Mucosa of descending colon (tissue), 3 donors: ENCODE data around the gene LPIN2. TPM values are rescaled to one million over a fixed set of nuclear protein-coding genes. Genes with fewer than 3 reads are reported as not detected.
"Not testable (repeated sequence)": the region's sequence is repeated elsewhere in the genome, so short reads cannot be mapped to it uniquely, and the experiment has no call there.

Source experiments
- ATAC-seq: fragments of 200-7000 bp; cut with Tn5 transposase; one replicate; pipeline ENCODE4 v1.9.1; 2020; ENCODE audit warnings: mild to moderate bottlenecking, moderate library complexity
- DNase-seq, 3 donors: peaks; one replicate each; pipeline ENCODE4 v3.0.0-alpha.2; 2020
- H3K36me3 ChIP-seq: fragments of 200-600 bp; one replicate; pipeline ENCODE4 v1.8.0; 2021; ENCODE audit warnings: low read depth, mild to moderate bottlenecking
- H3K4me1 ChIP-seq: fragments of 200-600 bp; one replicate; pipeline ENCODE4 v1.8.0; 2021; ENCODE audit warnings: low read depth, mild to moderate bottlenecking
- H3K4me3 ChIP-seq: fragments of 200-600 bp; one replicate; pipeline ENCODE4 v1.8.0; 2021; ENCODE audit warnings: mild to moderate bottlenecking
- H3K9me3 ChIP-seq: fragments of 200-600 bp; one replicate; pipeline ENCODE4 v1.8.0; 2021; ENCODE audit warnings: mild to moderate bottlenecking
- intact Hi-C, 2 donors: fragments of 100-400 bp; cut with DNase I in 1 of 2; cut with micrococcal nuclease in 1 of 2; formaldehyde crosslinking; loops; one replicate each; pipeline versions ENCODE4 v1.11.0 to v1.11.1; 2022; cut with DNase I, micrococcal nuclease
- total RNA-seq, 3 donors: library from RNA; stranded (reverse); fragmentation: NEBNext Ultra II Directional in 2 of 3; extraction: Animal tissue kit (Norgen Biotek cat#: 25700) in 2 of 3; gene quantifications; one replicate each; pipeline versions ENCODE4 v1.2.1 to v1.2.4, GENCODE V29; 2021 to 2023
- TF ChIP-seq, protein P1 (sequence below): fragments of 200-600 bp; IDR thresholded peaks from one replicate; pipeline ENCODE4 v1.8.0; 2022; ENCODE audit warnings: antibody characterized with exemption, mild to moderate bottlenecking
- donor health status: DM: no; HTN: no; CAD: no; lungs with moderate emphysema.
- donor health status: DM: no; HTN: no; CAD: no.
- donor health status: DM: no; HTN: yes; CAD: no.

Gene LPIN2
- total RNA-seq, 3 donors from 2014 or later = 52.9 to 60.8 (median 59.2) TPM

DNA sequence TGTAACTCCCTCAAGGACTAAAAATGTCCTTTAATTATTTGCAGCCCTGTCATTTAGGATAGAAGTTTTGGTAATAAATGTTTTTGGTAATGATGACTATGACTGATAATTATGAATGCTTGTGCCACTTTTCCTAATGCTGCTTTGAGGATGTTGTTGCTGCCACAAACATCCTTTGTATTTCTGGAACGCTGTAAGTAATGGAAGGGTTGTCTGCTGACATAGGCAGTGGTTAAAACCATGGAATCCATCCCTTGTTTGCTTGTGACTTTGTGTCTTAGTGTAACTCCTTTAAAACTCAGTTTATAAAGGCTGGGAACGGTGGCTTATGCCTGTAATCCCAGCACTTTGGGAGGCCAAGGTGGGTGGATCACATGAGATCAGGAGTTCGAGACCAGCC is 19.8 kb upstream of the LPIN2 start:
- Histone ChIP-seq H3K36me3 (no peaks in the 10 kb centered on the region), H3K9me3 (no peaks in the 10 kb centered on the region), H3K4me3 (no peak overlapping the region), H3K4me1 (peaks cover 10% of the 10 kb centered on the region)
- ATAC-seq (no peak), DNase-seq (no peak)
- intact Hi-C loops = no loop called here
- TF ChIP-seq, protein P1, sequence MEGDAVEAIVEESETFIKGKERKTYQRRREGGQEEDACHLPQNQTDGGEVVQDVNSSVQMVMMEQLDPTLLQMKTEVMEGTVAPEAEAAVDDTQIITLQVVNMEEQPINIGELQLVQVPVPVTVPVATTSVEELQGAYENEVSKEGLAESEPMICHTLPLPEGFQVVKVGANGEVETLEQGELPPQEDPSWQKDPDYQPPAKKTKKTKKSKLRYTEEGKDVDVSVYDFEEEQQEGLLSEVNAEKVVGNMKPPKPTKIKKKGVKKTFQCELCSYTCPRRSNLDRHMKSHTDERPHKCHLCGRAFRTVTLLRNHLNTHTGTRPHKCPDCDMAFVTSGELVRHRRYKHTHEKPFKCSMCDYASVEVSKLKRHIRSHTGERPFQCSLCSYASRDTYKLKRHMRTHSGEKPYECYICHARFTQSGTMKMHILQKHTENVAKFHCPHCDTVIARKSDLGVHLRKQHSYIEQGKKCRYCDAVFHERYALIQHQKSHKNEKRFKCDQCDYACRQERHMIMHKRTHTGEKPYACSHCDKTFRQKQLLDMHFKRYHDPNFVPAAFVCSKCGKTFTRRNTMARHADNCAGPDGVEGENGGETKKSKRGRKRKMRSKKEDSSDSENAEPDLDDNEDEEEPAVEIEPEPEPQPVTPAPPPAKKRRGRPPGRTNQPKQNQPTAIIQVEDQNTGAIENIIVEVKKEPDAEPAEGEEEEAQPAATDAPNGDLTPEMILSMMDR = no peak

DNA sequence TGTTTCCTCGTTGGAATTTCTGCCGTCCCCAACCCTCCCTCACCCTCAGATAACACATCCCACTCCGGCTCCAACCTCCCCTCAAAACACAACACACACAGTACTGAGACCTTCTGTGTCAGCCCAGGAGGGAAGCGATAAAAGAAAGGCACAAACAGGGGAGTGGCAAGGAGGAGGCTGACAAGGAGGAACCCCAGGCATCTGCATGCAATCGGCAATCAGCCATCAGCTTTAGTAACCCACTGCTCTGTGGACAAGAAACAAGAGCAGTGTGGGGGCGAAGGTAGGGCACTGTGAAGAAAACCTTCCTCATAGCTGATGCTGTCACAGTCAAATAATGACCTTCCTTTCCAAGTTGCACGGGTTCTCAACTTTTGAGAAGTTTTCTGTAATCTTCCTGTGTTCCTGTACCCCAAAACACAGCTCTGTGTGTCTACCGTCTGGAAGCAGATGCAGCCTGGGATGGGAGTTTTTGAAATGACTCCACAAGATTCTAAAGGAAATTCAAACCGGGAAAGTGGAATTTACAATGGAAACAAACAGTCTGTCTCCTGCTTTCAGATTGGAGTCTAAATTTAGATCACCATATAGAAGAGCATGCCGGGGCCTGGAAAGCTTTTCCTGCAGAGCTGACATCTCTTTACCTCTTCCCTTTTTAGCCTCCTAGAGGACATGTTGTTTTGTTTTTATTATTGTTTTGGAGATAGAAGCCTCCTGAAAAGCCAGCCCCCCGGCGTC is 16.4 kb upstream of the LPIN2 start:
- intact Hi-C loops = no loop called here
- TF ChIP-seq, protein P1 = no peak
- ATAC-seq (peak; percentile 67), DNase-seq (no peak)
- Histone ChIP-seq H3K4me1 (peaks cover 12% of the 10 kb centered on the region), H3K36me3 (no peaks in the 10 kb centered on the region), H3K9me3 (no peaks in the 10 kb centered on the region), H3K4me3 (no peak overlapping the region)

DNA sequence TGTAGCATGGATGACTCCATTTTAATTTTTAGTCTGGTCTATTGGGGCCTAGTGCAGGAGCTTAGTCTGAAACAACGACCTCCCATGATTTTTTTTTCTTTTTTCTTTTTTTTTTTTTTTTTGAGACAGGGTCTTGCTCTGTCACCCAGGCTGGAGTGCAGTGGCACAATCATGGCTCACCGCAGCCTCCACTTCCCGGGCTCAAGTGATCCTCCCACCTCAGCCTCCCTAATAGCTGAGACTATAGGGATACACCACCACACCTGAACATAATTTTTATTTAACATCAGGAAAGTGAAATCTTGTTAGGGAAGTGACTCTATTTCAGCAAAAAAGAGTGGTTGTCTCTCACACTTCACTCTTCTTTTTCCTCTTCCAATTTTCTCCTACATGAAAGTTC is 15.2 kb upstream of the LPIN2 start:
- peaks cover 12% of the 10 kb centered on the region for H3K4me1 ChIP-seq
- H3K36me3 ChIP-seq, ATAC-seq, H3K4me3 ChIP-seq, H3K9me3 ChIP-seq, intact Hi-C loops, DNase-seq: not testable (repeated sequence)

DNA sequence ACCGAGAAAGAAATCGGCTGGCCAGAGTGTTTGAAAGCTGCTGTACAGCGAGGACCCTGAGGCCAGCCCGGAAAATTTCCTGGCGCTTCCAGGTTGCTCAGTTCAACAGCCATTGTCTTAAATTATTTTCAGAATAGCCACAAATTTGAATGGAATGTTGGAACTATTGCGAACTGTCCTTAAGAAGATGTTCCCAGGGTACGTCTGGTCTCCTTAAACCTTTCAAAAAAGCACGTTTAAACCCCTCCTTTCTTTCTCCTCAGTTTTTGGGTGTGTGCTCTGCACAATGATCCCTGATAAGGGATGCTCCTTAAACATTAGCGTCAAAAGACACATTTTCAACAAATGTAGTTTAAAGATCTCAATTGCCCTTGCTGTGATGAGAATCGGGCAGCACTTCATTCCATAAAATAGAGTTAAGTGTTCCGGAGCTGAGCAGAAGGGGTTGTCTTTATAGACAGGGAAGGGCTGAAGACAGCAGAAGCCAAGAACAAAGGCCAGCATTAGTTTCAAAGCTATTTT is 14.5 kb upstream of the LPIN2 start:
- peaks cover 12% of the 10 kb centered on the region for H3K4me1 ChIP-seq
- H3K36me3 ChIP-seq = no peaks in the 10 kb centered on the region
- TF ChIP-seq, protein P1 = no peak
- no peak for ATAC-seq
- no peak for DNase-seq
- intact Hi-C loops = no loop called here
- no peaks in the 10 kb centered on the region for H3K9me3 ChIP-seq
- no peak overlapping the region for H3K4me3 ChIP-seq

DNA sequence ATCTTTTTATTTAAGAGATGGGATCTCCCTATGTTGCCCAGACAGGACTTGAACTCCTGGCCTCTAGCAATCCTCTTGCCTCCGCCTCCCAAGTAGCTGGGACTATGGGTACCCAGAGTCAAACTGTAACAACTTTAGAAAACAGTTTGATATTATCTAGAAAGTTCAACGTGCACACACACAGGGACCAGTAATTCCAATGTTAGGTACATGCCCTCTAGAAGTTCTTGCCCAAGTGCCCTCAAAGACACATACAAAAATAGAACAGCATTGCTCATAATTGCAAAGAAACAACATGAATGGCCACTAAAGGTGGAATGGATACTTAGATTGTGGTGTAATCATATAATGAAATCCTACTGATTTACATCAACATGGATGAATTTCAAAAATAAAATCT is 12.6 kb upstream of the LPIN2 start:
- H3K36me3 ChIP-seq = no peaks in the 10 kb centered on the region
- TF ChIP-seq, protein P1 = no peak
- no peaks in the 10 kb centered on the region for H3K9me3 ChIP-seq
- intact Hi-C loops = no loop called here
- H3K4me1 ChIP-seq = peaks cover 12% of the 10 kb centered on the region
- DNase-seq = no peak
- ATAC-seq = no peak
- no peak overlapping the region for H3K4me3 ChIP-seq

DNA sequence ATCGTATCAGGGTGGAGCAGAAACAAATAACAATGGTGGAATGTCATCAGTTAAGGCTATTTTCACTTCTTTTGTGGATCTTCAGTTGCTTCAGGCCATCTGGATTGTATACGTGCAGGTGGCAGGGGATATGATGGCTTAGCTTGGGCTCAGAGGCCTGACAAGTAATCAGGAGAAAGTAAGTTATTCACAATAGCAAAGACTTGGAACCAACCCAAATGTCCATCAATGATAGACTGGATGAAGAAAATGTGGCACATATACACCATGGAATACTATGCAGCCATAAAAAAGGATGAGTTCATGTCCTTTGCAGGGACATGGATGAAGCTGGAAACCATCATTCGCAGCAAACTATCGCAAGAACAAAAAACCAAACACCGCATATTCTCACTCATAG is 10.7 kb upstream of the LPIN2 start:
- ATAC-seq, H3K4me1 ChIP-seq, intact Hi-C loops, H3K4me3 ChIP-seq, H3K9me3 ChIP-seq, DNase-seq, H3K36me3 ChIP-seq: not testable (repeated sequence)
